Mucosa of gallbladder (tissue), 1 donor: ENCODE results near the gene MYOM3. TPM values are rescaled to one million over a fixed set of nuclear protein-coding genes. Genes with fewer than 3 reads are reported as not detected.

Source experiments
- DNase-seq: peaks from one replicate; pipeline ENCODE4 v3.0.0-alpha.2; 2020; ENCODE audit warnings: low spot score
- total RNA-seq: library from RNA; stranded (reverse); gene quantifications from one replicate; pipeline ENCODE4 v1.2.1, GENCODE V29; 2021
- donor health status: DM: no; HTN: no; CAD: no.

The MYOM3 gene
- 1.7 TPM for total RNA-seq

- peak; percentile 60 for DNase-seq
These were observed at the start of gene MYOM3 for GRCh38 chr1:24111996-24112779. MYOM3 (minus strand) TSS chr1:24112135; CDS start chr1:24108636, 3,499 bp downstream.

GRCh38 chr1:24161270-24161669, 49.3 kb upstream of the MYOM3 start:
- DNase-seq, result peak; percentile 37

GRCh38 chr1:24159366-24159765, 47.4 kb upstream of the MYOM3 start:
- DNase-seq, result no peak

GRCh38 chr1:24157918-24158481, 46.1 kb upstream of the MYOM3 start:
- DNase-seq, result no peak

- no peak for DNase-seq
These were observed 44.8 kb upstream of the MYOM3 start for GRCh38 chr1:24156542-24157260.

- DNase-seq, result peak; percentile 30
These were observed 43.3 kb upstream of the MYOM3 start for GRCh38 chr1:24155011-24155782.

- DNase-seq, result no peak
These were observed 42.3 kb upstream of the MYOM3 start for GRCh38 chr1:24154215-24154614.

GRCh38 chr1:24152631-24153494, 40.9 kb upstream of the MYOM3 start:
- no peak for DNase-seq

- peak; percentile 60 for DNase-seq
These were observed 39.2 kb upstream of the MYOM3 start for GRCh38 chr1:24151175-24151533.

GRCh38 chr1:24150234-24151174, 38.6 kb upstream of the MYOM3 start:
- DNase-seq, result peak; percentile 93

GRCh38 chr1:24149866-24150233, 37.9 kb upstream of the MYOM3 start:
- peak; percentile 72 for DNase-seq

- DNase-seq, result no peak
These were observed 35.9 kb upstream of the MYOM3 start for GRCh38 chr1:24147816-24148215.

- DNase-seq, result no peak
These were observed 35.3 kb upstream of the MYOM3 start for GRCh38 chr1:24147194-24147593.

GRCh38 chr1:24142546-24143534, 30.9 kb upstream of the MYOM3 start, which contains the start of gene IL22RA1:
IL22RA1 (minus strand) TSS chr1:24143140; CDS start chr1:24143082, 58 bp downstream.
- DNase-seq, result peak; percentile 76

GRCh38 chr1:24141311-24141997, 29.5 kb upstream of the MYOM3 start:
- DNase-seq, result peak; percentile 46

- no peak for DNase-seq
These were observed 28.8 kb upstream of the MYOM3 start for GRCh38 chr1:24140741-24141181.

- DNase-seq, result no peak
These were observed 28.0 kb upstream of the MYOM3 start for GRCh38 chr1:24139841-24140425.

GRCh38 chr1:24139222-24139489, 27.2 kb upstream of the MYOM3 start:
- no peak for DNase-seq
